NCI-H1436 (cell line): ENCODE data around the gene BPGM.
"Not testable (repeated sequence)": the region's sequence is repeated elsewhere in the genome, so short reads cannot be mapped to it uniquely, and the experiment has no call there.

Experiments
- DNase-seq: peaks from one replicate; lab custom pipeline; 2025; lab: John Stamatoyannopoulos, UW

Gene BPGM

GRCh38 chr7:134665045-134665444 is 18.4 kb downstream of the BPGM start:
- not testable (repeated sequence) for DNase-seq

GRCh38 chr7:134667899-134668298 is 21.2 kb downstream of the BPGM start:
- no peak for DNase-seq

GRCh38 chr7:134669388-134669787 is 22.7 kb downstream of the BPGM start:
- no peak for DNase-seq

GRCh38 chr7:134669845-134670373 is 23.3 kb downstream of the BPGM start:
- peak; percentile 7 for DNase-seq

DNA sequence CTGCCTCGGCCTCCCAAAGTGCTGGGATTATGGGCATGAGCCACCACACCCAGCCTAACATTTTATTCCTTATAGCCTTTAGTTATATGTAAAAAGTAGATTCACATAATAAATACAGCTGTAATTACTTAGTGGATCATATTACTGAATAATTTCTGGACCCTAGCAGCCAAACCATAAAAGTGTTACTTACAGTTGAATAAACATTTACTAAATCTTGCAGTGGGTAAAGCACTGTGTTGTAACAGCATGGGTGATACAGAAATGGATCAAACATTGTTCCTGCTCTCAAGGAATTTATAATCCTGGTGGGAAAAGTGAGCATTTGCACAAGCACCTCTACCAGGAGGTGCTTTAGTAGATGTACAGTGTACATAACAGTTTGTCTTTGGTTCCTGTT is 25.0 kb downstream of the BPGM start:
- DNase-seq, result no peak

GRCh38 chr7:134674424-134674823 is 27.8 kb downstream of the BPGM start:
- no peak for DNase-seq

- no peak for DNase-seq
These were observed 30.1 kb downstream of the BPGM start for GRCh38 chr7:134676743-134677142.

DNA sequence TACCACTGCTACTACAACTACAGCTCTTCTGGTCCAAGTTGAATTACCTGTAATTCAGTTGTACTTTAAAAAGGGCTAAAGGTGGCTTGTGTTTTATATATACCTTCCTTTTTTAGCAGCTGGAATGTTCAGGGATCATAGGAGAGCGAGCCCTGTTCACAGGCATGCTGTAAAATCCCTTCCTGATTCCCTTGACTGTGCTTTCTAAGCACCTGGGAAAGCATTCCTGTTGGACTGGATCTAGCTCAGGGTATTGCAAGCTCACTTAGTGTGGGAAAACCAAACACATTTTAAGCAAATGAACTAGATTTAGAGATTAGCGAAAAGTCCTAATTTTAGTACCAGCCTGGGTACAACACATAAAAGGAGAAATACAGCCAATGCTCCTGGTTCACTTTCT is 31.5 kb downstream of the BPGM start:
- no peak for DNase-seq

- no peak for DNase-seq
These were observed 32.4 kb downstream of the BPGM start for GRCh38 chr7:134679006-134679405.

DNA sequence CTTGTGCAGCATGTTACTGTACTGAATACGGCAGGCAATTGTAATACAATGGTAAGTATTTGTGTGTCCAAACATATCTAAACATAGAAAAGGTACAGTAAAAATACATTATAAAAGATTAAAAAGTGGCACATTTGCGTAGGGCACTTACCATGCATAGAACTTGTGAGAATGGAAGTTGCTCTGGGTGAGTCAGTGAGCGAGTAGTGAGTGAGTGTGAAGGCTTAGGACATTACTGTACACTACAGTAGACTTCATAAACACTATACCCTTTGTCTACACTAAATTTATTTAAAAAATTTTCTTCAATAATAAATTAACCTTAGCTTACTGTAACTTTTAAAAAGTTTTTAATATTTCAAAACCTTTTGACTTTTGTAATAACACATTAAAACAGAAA is 37.5 kb downstream of the BPGM start:
- no peak for DNase-seq

- DNase-seq, result no peak
These were observed 38.6 kb downstream of the BPGM start for GRCh38 chr7:134685250-134685649.

DNA sequence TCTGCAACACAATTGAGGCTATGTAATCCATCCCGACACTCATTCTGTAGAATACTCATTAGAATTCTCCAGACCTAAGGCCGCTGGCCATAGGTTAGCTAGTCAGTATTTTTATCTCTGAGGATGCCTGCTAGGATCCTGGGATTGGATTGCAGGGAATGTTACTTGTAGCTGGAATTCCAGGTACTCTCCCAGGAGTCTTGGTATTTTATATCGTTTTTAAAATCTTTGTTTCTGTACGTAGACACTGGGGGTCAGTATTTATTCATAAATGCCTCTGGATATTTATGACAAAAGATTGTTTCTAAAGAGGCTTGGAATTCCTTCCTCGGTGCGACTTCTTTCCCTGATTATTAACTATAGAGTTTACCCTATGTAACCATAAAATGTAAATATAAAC is 40.1 kb downstream of the BPGM start:
- DNase-seq, result no peak

- not testable (repeated sequence) for DNase-seq
These were observed 42.9 kb downstream of the BPGM start for GRCh38 chr7:134689550-134689949.

- DNase-seq, result no peak
These were observed 43.4 kb downstream of the BPGM start for GRCh38 chr7:134690016-134690415.

DNA sequence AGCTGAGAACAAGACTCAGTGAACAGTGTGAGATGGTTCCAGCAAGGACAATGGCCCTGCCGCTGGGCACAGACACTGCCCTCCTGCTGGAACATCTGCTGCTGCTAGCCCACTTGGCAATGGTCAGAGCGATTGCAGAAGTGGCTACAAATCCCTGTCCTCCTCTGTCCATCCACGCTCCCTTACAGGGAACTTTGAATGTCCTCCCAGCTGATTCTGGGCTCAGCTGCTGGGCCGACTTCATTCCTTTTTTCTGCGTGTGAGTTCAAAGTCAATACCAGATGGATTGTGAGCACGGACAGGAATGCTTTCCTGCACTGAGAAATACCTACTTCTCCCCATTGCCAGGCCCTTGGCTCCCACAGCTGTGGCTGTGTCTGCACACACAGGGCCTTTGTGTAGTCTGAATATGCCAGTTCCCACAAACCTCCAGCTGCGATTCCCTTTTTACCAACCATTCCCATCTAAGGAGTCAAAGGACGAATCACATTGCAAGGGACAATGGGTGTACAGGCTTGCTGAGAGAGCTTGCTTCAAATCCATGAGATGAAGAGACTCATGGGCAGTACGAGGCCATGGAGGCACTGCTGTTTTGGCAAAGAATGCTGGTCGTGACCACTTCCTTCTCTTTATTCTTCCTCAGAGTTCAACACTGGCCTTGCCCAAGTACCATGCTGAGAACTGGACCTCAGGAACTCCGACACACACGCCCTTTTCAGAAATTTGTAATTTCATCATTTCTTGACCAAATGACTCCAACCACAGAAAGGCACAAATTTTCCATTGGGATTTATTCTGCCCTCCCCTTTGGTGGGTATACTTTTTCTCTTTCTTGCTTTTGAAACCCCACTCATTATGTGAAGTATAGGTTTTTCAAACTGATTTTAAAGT is 44.2 kb downstream of the BPGM start:
- DNase-seq, result no peak

DNA sequence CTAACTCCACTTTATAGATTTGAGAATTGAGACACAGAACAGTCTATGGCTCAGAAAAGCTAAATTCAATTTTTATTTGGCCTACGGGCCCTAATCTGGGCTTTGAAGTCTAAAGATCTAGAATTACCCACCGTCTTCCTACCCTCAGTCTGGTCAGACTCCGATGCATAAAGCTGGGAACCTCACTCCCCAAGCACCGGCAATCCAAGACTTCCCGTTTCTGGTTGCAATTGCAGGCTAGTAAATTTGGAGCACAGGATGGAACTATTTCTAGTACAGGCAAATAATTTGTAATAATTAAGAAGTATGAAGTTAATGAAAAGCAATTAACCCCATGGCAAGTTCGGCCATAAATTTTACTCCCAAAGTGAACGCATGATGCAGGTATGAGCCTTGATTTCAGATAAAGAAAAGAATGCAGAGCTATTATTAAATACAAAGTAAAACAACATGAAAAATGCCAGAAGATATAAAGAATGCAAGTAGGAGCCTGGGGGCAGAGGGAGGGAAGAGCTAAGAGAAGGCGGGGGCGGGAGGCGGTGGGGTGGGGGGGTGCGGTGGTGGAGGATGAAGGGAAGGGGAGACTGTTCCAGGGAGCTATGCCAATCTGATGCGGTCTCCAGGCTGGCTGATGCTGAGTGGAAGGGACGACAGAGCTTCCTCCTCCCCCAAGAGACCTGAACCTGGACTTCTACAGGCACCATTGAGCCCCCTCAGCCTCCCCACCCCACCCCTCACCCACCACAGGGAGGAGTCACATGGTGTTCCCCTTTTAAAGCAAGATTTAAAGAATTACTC is 45.1 kb downstream of the BPGM start:
- no peak for DNase-seq

GRCh38 chr7:134692344-134692705 is 45.7 kb downstream of the BPGM start:
- DNase-seq, result no peak

- no peak for DNase-seq
These were observed 46.6 kb downstream of the BPGM start for GRCh38 chr7:134693256-134693655.

DNA sequence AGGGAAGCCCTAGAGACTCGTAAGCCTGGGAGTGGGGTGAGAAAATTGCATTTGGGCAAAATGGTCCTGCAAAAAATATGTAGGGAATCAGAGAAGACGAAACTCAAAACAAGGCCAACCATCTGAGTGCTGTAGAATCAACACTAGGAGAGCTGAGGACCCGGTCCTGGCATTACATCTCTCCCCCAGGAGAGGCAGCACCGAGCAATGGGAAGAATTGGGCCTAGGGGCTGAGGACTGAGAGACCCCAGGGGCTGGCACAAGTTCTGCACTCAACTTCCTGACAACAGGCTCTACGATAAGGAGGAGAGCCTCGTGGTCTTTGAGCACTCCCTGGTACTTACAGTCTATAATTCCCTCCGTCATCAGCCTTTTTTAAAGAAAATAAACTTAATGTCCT is 47.6 kb downstream of the BPGM start:
- DNase-seq, result no peak

- DNase-seq, result no peak
These were observed 48.1 kb downstream of the BPGM start for GRCh38 chr7:134694767-134695166.

DNA sequence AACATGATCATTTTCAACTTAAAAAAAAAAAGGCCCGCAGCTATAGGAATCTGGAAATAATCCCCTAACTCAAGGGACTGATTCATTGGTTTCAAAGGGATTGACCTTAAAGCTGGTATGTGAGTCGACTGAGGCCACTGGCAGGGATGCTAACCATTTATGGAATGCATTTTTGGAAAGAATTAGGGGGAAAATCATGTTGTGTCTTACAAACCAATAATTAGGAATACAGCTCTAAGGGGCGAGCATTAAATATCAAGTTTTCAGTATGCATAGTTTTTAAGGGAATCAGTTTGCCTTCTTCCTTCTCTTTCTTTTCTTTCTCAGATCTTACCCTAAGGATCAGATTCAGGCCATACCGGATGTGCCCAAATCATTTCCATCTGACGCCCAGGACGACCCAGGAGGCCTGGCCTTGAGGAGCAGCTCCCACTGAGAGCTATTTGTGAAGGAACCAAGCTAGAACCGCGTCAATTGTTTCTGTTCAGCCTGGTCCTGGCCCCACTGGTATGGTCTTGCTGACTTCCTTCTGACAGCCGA is 48.7 kb downstream of the BPGM start:
- no peak for DNase-seq

DNA sequence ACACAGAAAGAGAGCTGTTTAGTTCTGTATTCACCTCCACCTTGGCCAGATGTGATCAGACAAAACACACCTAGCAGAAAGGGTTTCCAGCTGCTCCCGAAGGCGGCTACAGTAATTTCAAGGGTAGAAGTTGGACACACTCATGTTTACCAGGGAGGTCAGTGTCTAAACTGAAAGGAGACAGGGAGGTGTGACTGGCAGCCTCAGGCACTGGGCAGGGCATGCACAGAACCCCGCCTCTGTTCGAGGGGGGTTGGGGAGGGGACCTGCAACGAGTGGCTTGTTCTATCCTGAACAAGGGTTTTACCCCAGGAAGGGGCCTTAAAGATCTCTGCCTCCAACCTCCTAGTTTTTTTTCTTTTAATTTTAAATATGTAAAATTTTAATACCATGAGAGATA is 49.6 kb downstream of the BPGM start:
- no peak for DNase-seq
